Activated B cell treated with CpG ODN at 0.5 μM for 24 hours (primary cell): ENCODE measurements around the gene PAGR1. TPM values are rescaled to one million over a fixed set of nuclear protein-coding genes. Genes with fewer than 3 reads are reported as not detected.
"Not testable (repeated sequence)": the region's sequence is repeated elsewhere in the genome, so short reads cannot be mapped to it uniquely, and the experiment has no call there.

Source experiments
- ATAC-seq: fragments of 200-7000 bp; cut with Tn5 transposase; one replicate; pipeline ENCODE4 v1.10.0; 2021; ENCODE audit warnings: low read depth, mild to moderate bottlenecking, moderate library complexity
- CTCF ChIA-PET: fragments of 350-600 bp; sonication (Branson Sonifier 250); formaldehyde crosslinking; loops from one replicate; lab custom pipeline; 2021; ENCODE audit warnings: antibody characterized with exemption; lab: Charles Lee
- POLR2A ChIA-PET: fragments of 350-600 bp; sonication (Branson Sonifier 250); formaldehyde crosslinking; loops from one replicate; lab custom pipeline; 2021; ENCODE audit warnings: antibody characterized with exemption; lab: Charles Lee
- DNase-seq: peaks from one replicate; pipeline ENCODE4 v3.0.0; 2022
- H3K27ac Mint-ChIP-seq: one replicate; pipeline ENCODE4 v1.8.0; 2020; ENCODE audit warnings: mixed read lengths
- H3K27me3 Mint-ChIP-seq: one replicate; pipeline ENCODE4 v1.8.0; 2021; ENCODE audit warnings: mixed read lengths
- H3K36me3 Mint-ChIP-seq: one replicate; pipeline ENCODE4 v1.8.0; 2021; ENCODE audit warnings: low read depth, mixed read lengths
- H3K4me1 Mint-ChIP-seq: one replicate; pipeline ENCODE4 v1.8.0; 2021; ENCODE audit warnings: mixed read lengths
- H3K4me3 Mint-ChIP-seq: one replicate; pipeline ENCODE4 v1.8.0; 2020; ENCODE audit warnings: mild to moderate bottlenecking, mixed read lengths
- H3K9me3 Mint-ChIP-seq: one replicate; pipeline ENCODE4 v1.8.0; 2020; ENCODE audit warnings: mixed read lengths
- intact Hi-C: fragments of 100-400 bp; cut with micrococcal nuclease; formaldehyde crosslinking; loops from one replicate; pipeline ENCODE4 v1.15.1; 2024
- total RNA-seq: library from RNA; stranded (reverse); gene quantifications from 2 replicates; pipeline ENCODE4 v1.2.3, GENCODE V29; 2022
- TF ChIP-seq, protein P1 (sequence below): fragments of 200-600 bp; IDR thresholded peaks from one replicate; pipeline ENCODE4 v1.8.0; 2022; ENCODE audit warnings: antibody characterized with exemption, mild to moderate bottlenecking

The PAGR1 gene
- total RNA-seq, 1 donor from 2014 or later, result 18.6 TPM

DNA sequence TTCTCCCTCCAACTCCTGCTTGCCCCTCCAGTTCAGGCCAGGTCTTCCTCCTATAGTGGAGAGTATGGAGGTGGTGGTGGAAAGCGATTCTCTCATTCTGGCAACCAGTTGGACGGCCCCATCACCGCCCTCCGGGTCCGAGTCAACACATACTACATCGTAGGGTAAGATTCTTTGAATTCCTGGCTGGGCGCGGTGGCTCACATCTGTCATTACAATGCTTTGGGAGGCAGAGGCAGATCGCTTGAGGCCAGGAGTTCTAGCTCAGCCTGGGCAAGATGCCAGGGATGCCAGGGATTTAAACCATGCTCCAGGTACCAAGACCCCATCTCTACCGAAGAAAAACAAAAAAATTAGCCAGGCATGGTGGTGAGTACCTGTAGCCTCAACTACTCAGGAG, 36.5 kb upstream of the PAGR1 start:
- DNase-seq (no peak), ATAC-seq (no peak)
- Mint-ChIP-seq H3K27me3 (no peaks in the 10 kb centered on the region), H3K4me3 (no peak overlapping the region), H3K27ac (no peak overlapping the region), H3K4me1 (no peaks in the 10 kb centered on the region), H3K9me3 (no peaks in the 10 kb centered on the region), H3K36me3 (no peaks in the 10 kb centered on the region)
- CTCF ChIA-PET, result no interaction called here
- TF ChIP-seq, protein P1, sequence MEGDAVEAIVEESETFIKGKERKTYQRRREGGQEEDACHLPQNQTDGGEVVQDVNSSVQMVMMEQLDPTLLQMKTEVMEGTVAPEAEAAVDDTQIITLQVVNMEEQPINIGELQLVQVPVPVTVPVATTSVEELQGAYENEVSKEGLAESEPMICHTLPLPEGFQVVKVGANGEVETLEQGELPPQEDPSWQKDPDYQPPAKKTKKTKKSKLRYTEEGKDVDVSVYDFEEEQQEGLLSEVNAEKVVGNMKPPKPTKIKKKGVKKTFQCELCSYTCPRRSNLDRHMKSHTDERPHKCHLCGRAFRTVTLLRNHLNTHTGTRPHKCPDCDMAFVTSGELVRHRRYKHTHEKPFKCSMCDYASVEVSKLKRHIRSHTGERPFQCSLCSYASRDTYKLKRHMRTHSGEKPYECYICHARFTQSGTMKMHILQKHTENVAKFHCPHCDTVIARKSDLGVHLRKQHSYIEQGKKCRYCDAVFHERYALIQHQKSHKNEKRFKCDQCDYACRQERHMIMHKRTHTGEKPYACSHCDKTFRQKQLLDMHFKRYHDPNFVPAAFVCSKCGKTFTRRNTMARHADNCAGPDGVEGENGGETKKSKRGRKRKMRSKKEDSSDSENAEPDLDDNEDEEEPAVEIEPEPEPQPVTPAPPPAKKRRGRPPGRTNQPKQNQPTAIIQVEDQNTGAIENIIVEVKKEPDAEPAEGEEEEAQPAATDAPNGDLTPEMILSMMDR, result no peak
- POLR2A ChIA-PET, result interaction anchor here (0.5 to 1.2 kb wide), 3 partner anchors 11 to 27 kb away, joined by 3 to 5 read pairs (median 3); partner anchors contain the start of gene KIF22
- intact Hi-C loops, result no loop called here

DNA sequence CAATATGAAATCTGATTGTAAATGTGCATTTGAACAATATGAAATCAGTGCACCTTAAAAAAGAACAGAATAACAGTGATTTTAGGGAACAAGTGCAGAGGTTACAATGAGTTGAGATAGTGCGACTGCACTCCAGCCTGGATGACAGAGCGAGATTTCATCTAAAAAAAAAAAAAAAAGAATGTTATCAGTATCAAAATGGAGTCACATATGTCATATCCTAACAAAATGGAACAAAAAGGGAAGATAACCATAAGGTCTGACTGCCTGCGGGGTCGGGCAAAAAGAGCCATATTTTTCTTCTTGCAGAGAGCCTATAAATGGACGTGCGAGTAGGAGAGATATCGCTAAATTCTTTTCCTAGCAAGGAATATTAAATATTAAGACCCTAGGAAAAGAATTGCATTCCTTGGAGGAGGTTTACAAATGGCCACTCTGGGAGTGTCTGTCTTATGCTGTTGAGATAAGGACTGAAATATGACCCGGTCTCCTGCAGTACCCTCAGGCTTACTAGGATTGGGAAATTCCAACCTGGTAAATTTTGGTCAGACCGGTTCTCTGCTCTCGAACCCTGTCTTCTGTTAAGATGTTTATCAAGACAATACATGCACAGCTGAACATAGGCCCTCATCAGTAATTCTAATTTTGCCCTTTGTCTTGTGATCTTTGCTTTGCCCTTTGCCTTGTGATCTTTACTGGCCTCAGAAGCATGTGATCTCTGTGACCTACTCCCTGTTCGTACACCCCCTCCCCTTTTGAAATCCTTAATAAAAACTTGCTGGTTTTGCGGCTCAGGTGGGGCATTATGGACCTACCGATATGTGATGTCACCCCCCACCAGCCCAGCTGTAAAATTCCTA, 32.6 kb upstream of the PAGR1 start:
- ATAC-seq, H3K36me3 Mint-ChIP-seq, H3K27me3 Mint-ChIP-seq, DNase-seq, H3K27ac Mint-ChIP-seq, POLR2A ChIA-PET, H3K9me3 Mint-ChIP-seq, H3K4me3 Mint-ChIP-seq, intact Hi-C loops: not testable (repeated sequence)
- CTCF ChIA-PET, result interaction anchor here (0.6 to 2.1 kb wide), 2 partner anchors 44 to 265 kb away, joined by 3 to 5 read pairs; no protein-coding TSS in a partner anchor
- H3K4me1 Mint-ChIP-seq, result peaks cover 12% of the 10 kb centered on the region

DNA sequence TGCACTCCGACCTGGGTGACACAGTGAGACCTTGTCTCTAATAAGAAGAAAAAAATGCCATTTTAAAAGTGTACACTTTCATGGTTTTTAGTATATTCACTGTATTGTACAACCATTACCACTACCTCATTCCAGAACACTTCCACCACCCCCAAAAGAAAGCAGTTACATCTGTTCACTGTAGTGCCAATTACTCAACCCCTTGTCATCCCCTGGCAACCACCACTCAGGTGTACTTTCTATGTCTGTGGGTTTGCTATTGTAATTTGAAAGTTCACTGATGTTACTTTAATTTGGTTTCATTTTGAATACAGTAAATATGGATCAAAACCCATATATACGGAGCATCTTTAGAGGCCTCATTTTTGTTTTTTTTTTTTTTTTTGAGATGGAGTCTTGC, 31.8 kb upstream of the PAGR1 start:
- POLR2A ChIA-PET, result interaction anchor here (0.7 to 1.6 kb wide), 5 partner anchors 11 to 915 kb away, joined by 3 to 9 read pairs (median 4); partner anchors contain the start of gene PAGR1
- H3K4me3 Mint-ChIP-seq, result no peak overlapping the region
- no peaks in the 10 kb centered on the region for H3K36me3 Mint-ChIP-seq
- intact Hi-C loops, result no loop called here
- H3K27ac Mint-ChIP-seq, result no peak overlapping the region
- ATAC-seq, result no peak
- DNase-seq, result no peak
- H3K9me3 Mint-ChIP-seq, result no peaks in the 10 kb centered on the region
- TF ChIP-seq, protein P1, result no peak
- H3K4me1 Mint-ChIP-seq, result peaks cover 14% of the 10 kb centered on the region
- H3K27me3 Mint-ChIP-seq, result no peaks in the 10 kb centered on the region
- CTCF ChIA-PET, result interaction anchor here (0.8 to 2.1 kb wide), 5 partner anchors 16 to 86 kb away, joined by 3 to 5 read pairs (median 4); partner anchors contain the start of gene PAGR1

DNA sequence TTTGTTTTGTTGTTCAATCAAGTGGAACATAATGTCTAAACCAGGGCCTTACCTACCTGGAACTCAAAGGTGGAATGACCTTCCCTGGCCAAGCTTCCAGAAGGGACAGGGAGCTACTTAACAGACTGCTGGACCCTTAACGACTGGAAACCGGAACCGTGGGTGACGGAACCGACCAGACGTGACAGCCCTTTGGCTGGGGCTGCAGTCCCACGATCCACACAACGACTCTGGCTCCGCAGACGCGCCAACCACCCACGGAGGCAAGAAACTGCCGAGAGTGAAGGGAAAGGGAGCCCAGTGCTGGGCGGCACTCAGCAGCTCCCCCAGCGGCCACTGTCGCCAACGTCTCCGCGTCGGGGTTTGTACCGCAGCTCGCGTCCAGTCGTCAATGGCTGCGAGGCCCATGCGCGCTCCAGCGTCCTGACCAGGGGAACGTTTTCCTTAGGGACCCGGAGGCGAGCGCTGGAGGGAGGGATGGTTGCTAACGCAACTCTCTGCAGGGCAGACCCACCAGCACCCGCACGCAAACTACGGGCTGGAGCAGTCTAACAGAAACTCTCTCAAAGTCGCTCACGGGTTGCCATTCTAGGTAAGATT, 31.0 kb upstream of the PAGR1 start:
- H3K27ac Mint-ChIP-seq, result peak overlapping the region; percentile 46
- ChIA-PET POLR2A (interaction anchor here (0.5 to 2.3 kb wide), 10 partner anchors 12 to 915 kb away, joined by 3 to 14 read pairs (median 4); partner anchors contain the start of gene PAGR1), CTCF (interaction anchor here (0.8 to 2.1 kb wide), 13 partner anchors 12 to 87 kb away, joined by 3 to 5 read pairs (median 4); partner anchors contain the start of gene PAGR1)
- TF ChIP-seq, protein P1, result peak; percentile 47
- peak; percentile 98 for ATAC-seq
- H3K4me3 Mint-ChIP-seq, result peak overlapping the region; percentile 68
- H3K4me1 Mint-ChIP-seq, result peaks cover 18% of the 10 kb centered on the region
- H3K36me3 Mint-ChIP-seq, result no peaks in the 10 kb centered on the region
- H3K27me3 Mint-ChIP-seq, result no peaks in the 10 kb centered on the region
- peak; percentile 65 for DNase-seq
- intact Hi-C loops, result no loop called here
- H3K9me3 Mint-ChIP-seq, result no peaks in the 10 kb centered on the region

DNA sequence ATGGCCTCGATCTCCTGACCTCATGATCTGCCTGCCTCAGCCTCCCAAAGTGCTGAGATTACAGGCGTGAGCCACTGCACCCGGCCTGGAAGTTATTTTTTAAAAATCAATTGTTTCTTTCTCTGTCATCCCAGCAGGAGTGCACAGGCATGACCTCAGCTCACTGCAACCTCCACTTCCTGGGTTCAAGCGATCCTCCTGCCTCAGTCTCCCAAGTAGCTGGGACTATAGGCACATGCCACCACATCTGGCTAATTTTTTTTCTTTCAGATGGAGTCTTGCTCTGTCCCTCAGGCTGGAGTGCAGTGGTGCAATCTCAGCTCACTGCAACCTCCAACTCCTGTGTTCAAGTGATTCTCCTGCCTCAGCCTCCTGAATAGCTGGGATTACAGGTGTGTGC, 28.8 kb upstream of the PAGR1 start:
- H3K27ac Mint-ChIP-seq, H3K9me3 Mint-ChIP-seq, ATAC-seq, intact Hi-C loops, H3K27me3 Mint-ChIP-seq, H3K4me3 Mint-ChIP-seq, H3K36me3 Mint-ChIP-seq, DNase-seq: not testable (repeated sequence)
- ChIA-PET CTCF (interaction anchor here (1.0 kb wide), 1 partner anchor 31 kb away, joined by 3 read pairs; no protein-coding TSS in a partner anchor), POLR2A (interaction anchor here (1.1 to 1.2 kb wide), 2 partner anchors 16 to 41 kb away, joined by 3 read pairs; no protein-coding TSS in a partner anchor)
- H3K4me1 Mint-ChIP-seq, result peaks cover 36% of the 10 kb centered on the region
